CD4-positive, alpha-beta T cell treated with Interleukin-17A for 4 hours (primary cell): ENCODE data around the gene ZNF865.

Experiments
- DNase-seq: peaks from one replicate; pipeline ENCODE4 v3.0.0-alpha.2; 2020; ENCODE audit warnings: mixed read lengths

Gene ZNF865

DNA sequence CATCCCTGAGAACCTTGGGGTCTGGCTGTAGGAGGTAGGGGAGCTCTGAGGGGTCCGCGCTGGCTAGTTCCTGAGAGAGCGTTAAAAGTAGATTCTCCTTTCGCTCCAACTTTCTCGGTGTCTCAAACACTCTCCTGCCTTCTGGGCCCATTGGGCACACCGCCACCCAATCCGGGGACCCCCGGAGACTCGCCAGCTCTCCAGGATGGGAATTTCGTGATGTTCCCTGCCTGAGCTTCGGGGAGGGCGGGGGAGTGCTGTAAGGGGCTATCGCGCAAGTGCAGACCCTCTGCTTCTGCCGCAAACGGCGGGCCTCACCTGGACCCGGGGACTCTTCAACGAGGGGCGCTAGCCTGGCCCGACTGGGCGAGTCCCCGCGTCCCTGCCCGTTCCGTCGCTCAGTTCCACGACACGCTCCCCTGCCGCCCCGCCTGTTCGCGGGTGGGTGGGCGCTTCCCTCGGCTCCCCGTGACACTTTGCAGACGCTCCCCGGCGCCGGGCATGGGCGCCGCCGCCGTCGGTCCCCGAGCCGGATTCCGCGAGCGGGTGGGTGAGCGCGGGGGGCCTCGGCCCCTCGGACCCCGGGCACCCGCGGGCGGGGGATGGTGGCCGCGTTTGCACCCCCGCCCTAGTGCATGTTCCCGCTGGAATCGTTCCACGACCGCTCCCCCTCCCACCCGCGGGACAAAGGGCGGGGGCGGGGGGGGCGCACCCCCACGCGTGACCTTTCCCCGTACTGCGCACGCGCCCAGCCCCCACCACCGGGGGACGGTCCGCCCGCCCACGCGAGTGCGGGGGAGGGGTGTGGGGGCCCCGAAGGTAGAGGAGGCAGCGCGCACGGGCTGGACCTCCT is 42.5 kb downstream of the ZNF865 start, which contains the start of gene CCDC106:
CCDC106 (plus strand) TSS at position 481 of the 853 bp plus-strand sequence. CDS start 835 bp downstream, outside the sequence.
- peak; percentile 76 for DNase-seq

- DNase-seq: no peak
Measured at GRCh38 chr19:55648585-55649267, 43.3 kb downstream of the ZNF865 start.

DNA sequence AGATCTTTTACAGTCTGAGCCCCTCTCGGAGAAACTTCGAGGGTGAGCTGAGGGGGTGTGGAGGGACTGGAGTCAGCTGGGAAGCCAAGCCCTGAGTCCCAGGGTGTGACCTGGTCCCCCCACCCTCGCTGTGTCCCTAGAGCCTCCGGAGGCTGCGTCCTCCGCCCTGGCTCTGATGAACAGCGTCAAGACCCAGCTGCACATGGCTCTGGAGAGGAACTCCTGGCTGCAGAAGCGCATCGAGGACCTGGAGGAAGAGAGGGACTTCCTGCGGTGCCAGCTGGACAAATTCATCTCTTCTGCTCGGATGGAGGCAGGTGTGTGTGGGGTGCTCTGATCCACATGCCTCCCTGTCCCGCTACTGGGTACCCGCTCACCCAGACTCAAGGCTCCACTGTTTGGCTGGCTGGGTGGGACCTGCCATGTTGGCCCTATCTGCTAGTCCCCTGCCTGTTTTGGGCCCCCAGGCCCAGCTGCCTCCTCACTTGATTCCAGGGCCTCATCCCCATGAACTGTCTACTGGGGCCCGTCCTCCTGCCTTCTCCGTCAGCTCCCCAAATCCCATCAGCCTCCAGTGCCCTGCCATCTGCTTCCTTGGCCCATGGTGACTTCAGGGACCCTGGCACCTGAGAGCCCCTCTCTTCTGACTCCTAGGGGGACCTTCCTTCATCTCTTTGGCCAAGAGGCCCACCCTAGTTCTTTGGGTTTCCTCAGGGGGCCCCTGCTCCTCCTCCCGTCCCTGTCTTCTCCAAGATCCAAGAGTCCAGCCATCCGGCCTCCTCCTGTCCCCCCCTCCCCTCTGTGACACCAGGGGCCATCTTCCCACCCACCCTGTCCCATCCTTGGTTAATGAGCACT is 44.0 kb downstream of the ZNF865 start:
- DNase-seq: no peak

DNA sequence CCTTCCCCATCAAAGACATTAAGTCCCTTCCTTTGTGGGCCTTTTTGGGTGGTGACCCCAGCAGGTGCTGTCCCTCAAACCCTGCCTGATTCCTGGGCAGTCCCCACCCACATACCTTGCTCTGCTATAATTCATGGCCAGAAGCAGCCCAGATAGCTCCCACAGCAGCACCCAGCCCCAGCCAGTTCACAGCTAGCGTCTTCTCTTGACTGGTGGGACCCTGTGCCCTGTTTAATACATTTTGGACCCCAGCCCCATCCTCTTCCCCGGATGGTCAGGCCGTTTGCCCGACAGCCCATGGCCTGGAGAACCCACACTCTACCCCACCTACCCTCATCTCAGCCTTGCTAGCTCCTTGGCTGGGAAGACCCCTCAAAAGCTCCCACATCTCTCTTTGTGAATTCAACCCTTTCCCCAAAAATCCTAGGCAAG is 44.7 kb downstream of the ZNF865 start:
- DNase-seq: no peak

DNA sequence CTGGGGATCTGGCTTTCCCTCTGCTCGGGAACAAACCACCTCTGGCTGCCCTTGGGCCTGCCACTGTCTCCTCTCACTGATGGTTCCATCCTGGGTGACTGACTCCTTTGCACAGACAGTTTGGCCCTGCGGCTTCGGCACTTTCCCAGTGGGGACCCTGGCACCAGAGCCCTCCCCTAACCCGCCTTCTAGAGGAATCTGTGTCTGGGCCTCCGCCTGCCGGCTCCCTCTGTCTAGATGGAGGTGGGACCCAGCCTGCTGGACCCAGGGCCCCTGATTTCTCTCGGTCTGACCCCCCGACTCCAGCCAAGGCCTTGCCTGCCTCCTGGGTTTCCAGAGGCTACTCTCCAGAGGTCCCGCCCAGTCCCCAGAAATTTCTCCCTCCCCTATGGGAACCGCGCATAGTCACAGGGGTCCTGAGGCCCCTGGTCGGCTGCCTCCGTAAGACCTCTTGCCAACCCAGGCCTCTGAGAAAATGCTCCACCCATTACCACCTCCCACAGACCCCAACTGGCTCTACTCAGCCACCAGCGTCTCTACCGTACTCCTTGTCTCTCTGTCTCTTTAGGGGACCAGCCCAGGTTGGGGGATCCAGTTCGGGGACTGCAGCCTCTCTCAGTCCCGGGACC is 45.3 kb downstream of the ZNF865 start:
- DNase-seq: no peak

DNA sequence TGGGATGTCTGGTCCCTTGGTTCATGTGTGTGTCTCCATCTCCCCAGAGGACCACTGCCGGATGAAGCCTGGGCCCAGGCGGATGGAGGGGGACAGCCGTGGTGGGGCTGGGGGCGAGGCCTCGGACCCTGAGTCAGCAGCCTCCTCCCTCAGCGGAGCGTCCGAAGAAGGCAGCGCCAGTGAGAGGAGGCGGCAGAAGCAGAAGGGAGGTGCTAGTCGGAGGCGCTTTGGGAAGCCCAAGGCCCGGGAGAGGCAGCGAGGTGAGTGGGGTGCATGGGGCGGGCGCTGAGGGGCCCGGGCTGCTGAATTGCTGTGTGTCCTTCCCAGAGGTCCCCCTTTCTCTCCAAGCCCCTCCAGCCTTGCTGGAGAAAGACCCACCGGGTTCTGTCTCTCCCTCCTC is 45.8 kb downstream of the ZNF865 start:
- DNase-seq: no peak

GRCh38 chr19:55652311-55653128 is 47.1 kb downstream of the ZNF865 start:
- DNase-seq: no peak

- DNase-seq: peak; percentile 99
Measured at GRCh38 chr19:55653651-55654322, 48.3 kb downstream of the ZNF865 start.

DNA sequence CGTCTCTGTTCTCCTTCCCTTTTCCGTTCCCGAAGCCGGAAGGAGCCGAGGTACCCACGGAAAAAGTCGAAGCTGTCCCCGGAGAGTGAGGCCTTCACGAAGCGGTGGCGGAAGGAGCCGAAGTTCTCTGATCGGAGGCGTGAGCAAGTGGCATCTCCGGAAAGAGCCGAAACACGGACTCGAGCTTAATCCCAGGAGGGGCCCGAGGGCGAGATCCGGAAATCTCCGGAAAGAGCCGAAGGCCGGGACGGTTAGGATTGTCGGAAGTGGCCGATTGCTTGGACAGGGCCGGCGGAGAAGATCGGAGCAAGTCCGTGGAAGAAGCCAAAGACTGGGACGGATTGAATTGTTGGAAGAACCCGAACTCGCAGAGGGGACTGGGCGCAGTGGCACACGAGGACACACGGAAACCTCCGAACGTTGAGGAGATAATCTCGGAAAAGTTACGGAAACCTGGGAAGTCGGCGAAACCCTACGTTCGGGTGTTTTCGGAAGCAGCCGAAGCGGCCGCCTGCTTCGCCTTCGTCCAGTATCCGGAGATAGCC is 48.9 kb downstream of the ZNF865 start:
- DNase-seq: peak; percentile 99

- peak; percentile 98 for DNase-seq
Measured at GRCh38 chr19:55654868-55655647, 49.6 kb downstream of the ZNF865 start, which contains the start of gene U2AF2. Gene U2AF2, plus strand, starts transcription at chr19:55655035. Its CDS starts 70 bp downstream, at chr19:55655105.

GRCh38 chr19:55655648-55656040 is 50.2 kb downstream of the ZNF865 start:
- no peak for DNase-seq

GRCh38 chr19:55656552-55656951 is 51.1 kb downstream of the ZNF865 start:
- DNase-seq: no peak

GRCh38 chr19:55656988-55657747 is 51.7 kb downstream of the ZNF865 start:
- DNase-seq: no peak

DNA sequence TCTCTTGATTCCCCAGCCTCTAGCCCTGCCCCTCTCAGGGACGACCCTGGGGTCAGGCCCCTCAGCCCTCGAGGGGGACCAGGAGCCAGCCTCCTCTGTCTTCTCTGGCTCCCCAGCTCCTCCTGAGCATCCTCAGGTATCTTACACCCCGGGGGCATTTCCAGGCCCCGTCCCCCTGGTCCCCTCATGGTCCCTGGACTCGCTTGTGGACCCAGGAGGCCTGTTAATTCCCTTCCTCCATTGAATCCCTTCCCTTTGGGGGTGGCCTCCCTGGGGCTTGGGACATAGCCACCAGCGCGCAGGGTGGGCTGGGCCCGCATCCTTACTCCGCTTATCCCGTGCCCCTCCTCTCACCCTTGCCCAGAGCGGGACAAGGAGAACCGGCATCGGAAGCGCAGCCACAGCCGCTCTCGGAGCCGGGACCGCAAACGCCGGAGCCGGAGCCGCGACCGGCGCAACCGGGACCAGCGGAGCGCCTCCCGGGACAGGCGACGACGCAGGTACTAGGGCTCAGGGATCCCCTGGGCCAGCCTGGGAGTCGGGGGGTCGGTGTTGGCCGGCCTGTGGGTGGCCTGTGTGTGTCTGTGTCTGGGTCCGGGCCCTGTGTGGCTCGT is 53.5 kb downstream of the ZNF865 start:
- DNase-seq: no peak

GRCh38 chr19:55659822-55660221 is 54.4 kb downstream of the ZNF865 start:
- DNase-seq: no peak

DNA sequence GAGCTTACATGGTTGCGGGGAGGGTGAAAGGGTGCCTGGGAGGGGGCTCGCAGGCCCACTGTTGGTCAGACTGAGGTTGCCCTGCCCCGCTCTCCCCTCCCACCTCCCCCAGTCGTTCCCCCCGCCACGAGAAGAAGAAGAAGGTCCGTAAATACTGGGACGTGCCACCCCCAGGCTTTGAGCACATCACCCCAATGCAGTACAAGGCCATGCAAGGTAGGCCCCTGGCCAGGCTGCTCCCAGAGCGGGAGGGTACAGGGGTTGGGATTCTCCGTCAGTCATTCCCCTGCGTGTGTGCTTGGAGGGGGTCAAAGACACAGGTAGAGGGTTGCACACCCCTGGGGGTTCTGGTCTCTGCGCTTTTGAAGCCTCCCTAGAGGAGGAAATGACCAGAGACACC is 55.0 kb downstream of the ZNF865 start:
- no peak for DNase-seq

- no peak for DNase-seq
Measured at GRCh38 chr19:55660991-55661390, 55.5 kb downstream of the ZNF865 start.

DNA sequence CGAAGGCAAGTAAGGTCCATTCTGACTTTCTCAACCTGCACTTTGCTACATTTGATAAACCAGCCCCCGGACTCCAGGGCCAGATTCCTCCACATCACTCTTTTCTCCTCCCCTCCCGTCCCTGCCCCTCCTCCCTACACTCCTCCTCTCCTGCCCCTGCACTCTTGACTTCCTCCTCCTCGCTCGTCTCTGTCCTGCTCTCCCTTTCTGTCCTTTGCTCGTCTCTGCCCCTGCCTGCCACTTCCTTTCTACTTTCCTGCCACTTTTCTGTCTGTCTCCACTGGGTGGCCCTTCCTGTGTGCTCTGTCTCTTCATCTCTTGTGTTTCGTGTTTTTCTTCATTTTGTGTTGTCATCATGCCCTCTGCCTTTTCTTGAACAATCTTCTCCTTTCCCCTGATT is 56.4 kb downstream of the ZNF865 start:
- no peak for DNase-seq
